HG02623 (cell line): ENCODE data around the gene LGALS14.

ENCODE experiments used
- ATAC-seq: cut with Tn5 transposase; IDR thresholded peaks from one replicate; pipeline ENCODE4 v1.9.1; 2021; ENCODE audit warnings: moderate library complexity; ENCODE audit not compliant: unreplicated experiment

LGALS14 gene

DNA sequence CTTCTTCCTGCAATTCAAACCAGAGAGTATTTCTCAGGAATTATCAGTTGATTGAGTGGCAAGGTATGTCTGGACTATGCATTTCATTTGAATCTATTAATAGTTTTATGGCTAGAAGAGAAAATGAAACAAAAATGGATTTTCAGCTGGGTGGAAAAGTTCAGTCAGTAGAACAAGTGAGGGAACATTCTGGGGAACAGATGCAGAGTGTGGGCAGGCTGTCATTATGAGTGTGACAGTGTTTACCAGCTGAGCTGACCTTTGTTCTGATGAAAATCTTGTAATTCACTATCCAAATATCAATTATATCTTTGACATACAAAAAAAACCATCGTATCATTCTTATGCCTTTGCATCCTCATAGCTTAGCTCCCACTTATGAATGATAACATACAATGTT, 36.1 kb downstream of the LGALS14 start:
- no peak for ATAC-seq

DNA sequence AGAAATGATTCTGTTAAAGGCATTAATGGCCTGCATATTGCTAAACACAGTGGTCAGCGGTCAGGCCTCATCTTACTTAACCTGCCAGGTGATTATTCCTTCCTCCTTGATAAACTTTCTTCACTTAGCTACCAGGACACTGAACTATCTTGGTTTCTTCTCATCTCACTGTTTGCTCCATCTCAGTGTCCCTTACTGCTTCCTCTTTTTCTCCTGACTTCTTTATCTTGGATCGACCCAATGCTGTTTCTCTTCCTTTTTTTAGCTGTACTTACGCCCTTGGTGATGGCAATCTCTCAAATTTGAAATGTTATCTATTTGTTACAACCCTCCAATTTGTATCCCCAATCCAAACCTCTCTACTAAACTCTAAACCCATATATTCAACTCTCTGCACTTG, 41.4 kb downstream of the LGALS14 start:
- no peak for ATAC-seq

DNA sequence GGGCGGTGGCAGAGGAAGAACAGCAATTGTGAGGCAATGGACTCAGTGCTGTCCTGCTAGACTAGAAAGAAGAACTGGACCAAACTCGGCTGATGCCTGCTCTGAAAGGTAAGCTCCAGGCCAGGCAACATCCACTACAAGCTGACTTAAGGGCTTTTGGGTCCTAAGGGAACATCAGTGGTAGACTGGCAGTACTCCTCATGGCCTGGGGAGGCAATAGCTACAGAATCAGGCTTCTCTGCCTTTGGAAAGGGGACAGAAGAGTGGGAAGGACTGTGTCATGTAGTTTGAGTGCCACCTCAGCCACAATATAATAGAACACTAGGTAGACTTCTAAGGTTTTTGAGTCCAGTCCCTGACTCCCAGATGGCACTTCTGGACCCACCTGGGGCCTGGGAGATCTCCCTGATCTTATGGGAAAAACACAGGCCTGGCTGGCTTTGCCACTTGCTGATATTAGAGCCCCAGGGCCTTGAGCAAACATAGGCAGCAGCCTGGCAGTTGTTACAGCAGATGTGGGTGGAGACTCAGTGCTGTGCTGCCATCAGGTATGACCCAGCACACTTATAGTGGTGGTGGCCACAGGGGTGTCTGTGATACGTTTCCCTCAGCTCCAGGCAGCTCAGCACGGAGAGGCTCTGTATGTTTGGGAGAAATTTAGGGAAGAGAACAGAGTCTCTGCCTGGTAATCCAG, 42.7 kb downstream of the LGALS14 start:
- no peak for ATAC-seq

DNA sequence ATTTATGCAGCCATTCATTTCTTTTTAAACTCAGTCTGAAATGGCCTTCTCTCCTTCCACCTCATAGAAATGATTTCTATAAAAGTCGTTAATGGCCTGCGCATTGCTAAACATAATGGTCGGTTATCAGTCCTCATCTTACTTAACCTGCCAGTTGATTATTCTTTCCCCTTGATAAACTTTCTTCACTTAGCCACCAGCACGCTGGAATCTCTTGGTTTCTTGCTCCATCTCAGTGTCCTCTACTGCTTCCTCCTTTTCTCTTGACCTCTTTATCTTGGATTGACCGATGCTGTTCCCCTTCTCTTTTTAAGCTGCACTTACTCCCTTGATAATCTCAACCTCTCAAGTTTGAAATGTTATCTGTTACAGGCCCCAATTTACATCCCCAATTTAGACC, 45.7 kb downstream of the LGALS14 start:
- ATAC-seq: no peak

DNA sequence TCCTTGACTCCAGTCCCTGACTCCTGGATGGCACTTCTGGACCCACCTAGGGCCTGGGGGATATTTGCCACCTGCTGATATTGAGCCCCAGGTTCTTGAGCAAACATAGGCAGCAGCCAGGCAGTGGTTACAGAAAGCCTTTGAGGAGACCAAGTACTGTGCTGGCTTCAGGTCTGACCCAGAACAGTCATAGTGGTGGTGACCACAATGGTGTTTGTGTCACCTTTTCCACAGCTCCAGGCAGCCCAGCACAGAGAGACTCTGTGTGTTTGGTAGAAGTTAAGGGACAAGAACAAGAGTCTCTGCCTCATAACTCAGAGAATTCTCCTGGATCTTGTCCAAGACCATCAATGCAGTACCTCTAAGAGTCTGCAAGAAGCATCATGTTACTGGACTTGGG, 48.1 kb downstream of the LGALS14 start:
- ATAC-seq: no peak

DNA sequence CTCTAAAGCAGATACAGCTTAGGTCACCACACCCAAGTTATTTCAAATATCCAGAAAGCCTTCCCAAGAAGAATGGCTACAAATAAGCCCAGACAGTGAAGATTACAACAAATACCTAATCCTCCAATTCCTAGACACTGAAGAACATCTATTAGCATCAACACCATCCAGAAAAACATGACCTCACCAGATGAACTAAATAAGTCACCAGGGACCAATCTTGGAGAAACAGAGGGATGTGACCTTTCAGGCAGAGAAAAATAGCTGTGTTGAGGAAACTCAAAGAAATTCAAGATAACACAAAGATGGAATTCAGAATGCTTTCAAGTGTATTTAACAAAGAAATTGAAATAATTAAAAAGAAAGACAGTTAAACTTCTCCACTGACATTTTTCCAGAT, 48.5 kb downstream of the LGALS14 start:
- ATAC-seq: no peak

DNA sequence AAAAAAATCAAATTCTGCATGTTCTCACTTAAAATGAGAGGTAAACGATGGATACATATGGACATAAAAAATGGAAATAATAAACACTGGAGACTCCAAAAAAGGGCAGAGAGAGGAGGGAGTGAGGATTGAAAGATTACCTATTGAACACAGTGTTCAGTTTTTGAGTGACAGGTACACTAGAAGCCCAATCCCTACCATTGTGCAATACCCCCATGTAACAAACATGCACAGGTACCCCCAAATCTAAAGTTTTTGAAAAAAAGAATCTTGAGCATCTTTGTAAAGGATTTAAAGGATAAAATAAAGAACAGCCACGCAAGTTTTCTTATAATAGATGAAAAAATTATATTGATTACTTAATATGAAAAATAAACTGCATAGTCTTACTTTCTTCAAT, 50.3 kb downstream of the LGALS14 start:
- ATAC-seq: no peak

DNA sequence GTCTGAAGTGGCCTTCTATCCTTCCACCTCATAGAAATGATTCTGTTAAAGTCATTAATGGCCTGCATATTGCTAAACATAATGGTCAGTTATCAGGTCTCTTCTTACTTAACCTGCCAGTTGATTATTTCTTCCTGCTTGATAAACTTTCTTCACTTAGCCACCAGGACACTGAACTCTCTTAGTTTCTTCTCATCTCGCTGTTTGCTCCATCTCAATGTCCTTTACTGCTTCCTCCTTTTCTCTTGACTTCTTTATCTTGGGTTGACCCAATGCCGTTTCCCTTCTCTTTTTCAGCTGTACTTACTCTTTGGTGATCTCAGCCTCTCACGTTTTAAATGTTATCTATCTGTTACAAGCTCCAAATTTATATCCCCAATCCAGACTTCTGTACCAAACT, 50.7 kb downstream of the LGALS14 start:
- ATAC-seq: no peak
